HG03521 (cell line): ENCODE data around the gene CARD16.
"Not testable (repeated sequence)": the region's sequence is repeated elsewhere in the genome, so short reads cannot be mapped to it uniquely, and the experiment has no call there.

ENCODE experiments used
- ATAC-seq: cut with Tn5 transposase; IDR thresholded peaks from one replicate; pipeline ENCODE4 v1.9.1; 2021; ENCODE audit warnings: mild to moderate bottlenecking, moderate library complexity; ENCODE audit not compliant: unreplicated experiment

The CARD16 gene

GRCh38 chr11:105044557-105045524 is at the start of gene CARD16:
CARD16 (minus strand) TSS chr11:105045335; CDS start chr11:105045297, 38 bp downstream.
- peak; percentile 99 for ATAC-seq

- ATAC-seq, result no peak
Observed at GRCh38 chr11:105092256-105093239, 47.4 kb upstream of the CARD16 start.

- ATAC-seq, result no peak
Observed at GRCh38 chr11:105081412-105082150, 36.4 kb upstream of the CARD16 start.

- not testable (repeated sequence) for ATAC-seq
Observed at GRCh38 chr11:105080171-105080906, 35.2 kb upstream of the CARD16 start.

GRCh38 chr11:105078283-105078682 is 33.1 kb upstream of the CARD16 start:
- ATAC-seq, result no peak

- not testable (repeated sequence) for ATAC-seq
Observed at GRCh38 chr11:105077141-105077790, 32.1 kb upstream of the CARD16 start.

GRCh38 chr11:105074166-105074530 is 29.0 kb upstream of the CARD16 start:
- no peak for ATAC-seq

- no peak for ATAC-seq
Observed at GRCh38 chr11:105073456-105074165, 28.5 kb upstream of the CARD16 start.

GRCh38 chr11:105072080-105072479 is 26.9 kb upstream of the CARD16 start:
- not testable (repeated sequence) for ATAC-seq

- no peak for ATAC-seq
Observed at GRCh38 chr11:105071089-105071732, 26.1 kb upstream of the CARD16 start.

- no peak for ATAC-seq
Observed at GRCh38 chr11:105070306-105070705, 25.2 kb upstream of the CARD16 start.

GRCh38 chr11:105069749-105070148 is 24.6 kb upstream of the CARD16 start:
- ATAC-seq, result not testable (repeated sequence)

GRCh38 chr11:105063245-105063941 is 18.3 kb upstream of the CARD16 start:
- not testable (repeated sequence) for ATAC-seq

- ATAC-seq, result no peak
Observed at GRCh38 chr11:105057432-105057831, 12.3 kb upstream of the CARD16 start.

GRCh38 chr11:105056446-105056845 is 11.3 kb upstream of the CARD16 start:
- ATAC-seq, result no peak

GRCh38 chr11:105054723-105055493 is 9.8 kb upstream of the CARD16 start:
- no peak for ATAC-seq

- no peak for ATAC-seq
Observed at GRCh38 chr11:105052487-105052886, 7.4 kb upstream of the CARD16 start.
